IMR-90 (cell line): ENCODE results near the gene CMC1. TPM values are rescaled to one million over a fixed set of nuclear protein-coding genes. Genes with fewer than 3 reads are reported as not detected.

ENCODE experiments used
- ATAC-seq: fragments of 200-7000 bp; cut with Tn5 transposase; 2 replicates; pipeline ENCODE4 v1.9.1; 2020; ENCODE audit warnings: low read depth, mild to moderate bottlenecking, moderate library complexity
- BruUV-seq: library from RNA; stranded (reverse); fragments of 400-500 nt; replicated peaks from 2 replicates; lab custom pipeline; 2021; lab: Mats Ljungman, UMichigan
- CTCF ChIA-PET: fragments of 300-600 bp; formaldehyde crosslinking; extraction: SDS; loops from one replicate; lab custom pipeline; 2021; ENCODE audit warnings: antibody characterized with exemption; lab: Yijun Ruan, JAX
- POLR2A ChIA-PET: fragments of 300-600 bp; sonication (Branson Sonifier 250); formaldehyde crosslinking; loops from one replicate; lab custom pipeline; 2022; ENCODE audit warnings: antibody characterized with exemption; ENCODE audit not compliant: unreplicated experiment; lab: Charles Lee
- DNase-seq: peaks from one replicate; pipeline ENCODE4 v3.0.0; 2013
- H2AFZ ChIP-seq: replicated peaks from 2 replicates; pipeline ENCODE3; 2013; ENCODE audit warnings: low read length, mild to moderate bottlenecking; ENCODE audit not compliant: poor library complexity
- H2AK5ac ChIP-seq: 2 replicates; pipeline ENCODE4 v1.6.1; 2013; ENCODE audit warnings: low read depth, low read length, inconsistent platforms
- H2AK9ac ChIP-seq: replicated peaks from 2 replicates; pipeline ENCODE3; 2013; ENCODE audit warnings: mild to moderate bottlenecking, low read depth, low read length, moderate library complexity; ENCODE audit not compliant: poor library complexity
- H2BK120ac ChIP-seq: 2 replicates; pipeline ENCODE4 v1.6.1; 2013; ENCODE audit warnings: low read depth, low read length, inconsistent platforms
- H2BK15ac ChIP-seq: 3 replicates; pipeline ENCODE4 v1.6.1; 2013; ENCODE audit warnings: low read depth, low read length, inconsistent platforms
- H2BK20ac ChIP-seq: 2 replicates; pipeline ENCODE4 v1.6.1; 2013; ENCODE audit warnings: low read depth, mild to moderate bottlenecking, inconsistent platforms, low read length, moderate library complexity
- H2BK5ac ChIP-seq: 2 replicates; pipeline ENCODE4 v1.6.1; 2013; ENCODE audit warnings: mild to moderate bottlenecking, low read depth, low read length, inconsistent platforms; ENCODE audit not compliant: poor library complexity, severe bottlenecking
- H3K14ac ChIP-seq: replicated peaks from 2 replicates; pipeline ENCODE4 v1.6.1; 2013; ENCODE audit warnings: low read depth, low read length, inconsistent platforms
- H3K18ac ChIP-seq: 2 replicates; pipeline ENCODE4 v1.6.1; 2013; ENCODE audit warnings: low read depth, low read length, control low read depth
- H3K23ac ChIP-seq: 2 replicates; pipeline ENCODE4 v1.6.1; 2013; ENCODE audit warnings: low read depth, low read length, inconsistent platforms
- H3K27ac ChIP-seq: 2 replicates; pipeline ENCODE4 v1.5.1; 2013; ENCODE audit warnings: mild to moderate bottlenecking, control low read depth, low read length; ENCODE audit not compliant: insufficient read depth
- H3K27me3 ChIP-seq: 2 replicates; pipeline ENCODE4 v1.6.1; 2013; ENCODE audit warnings: low read length; ENCODE audit not compliant: control insufficient read depth, insufficient read depth
- H3K36me3 ChIP-seq: 2 replicates; pipeline ENCODE4 v1.6.1; 2013; ENCODE audit warnings: low read length, mixed read lengths; ENCODE audit not compliant: control insufficient read depth, insufficient read depth
- H3K4ac ChIP-seq: 2 replicates; pipeline ENCODE4 v1.6.1; 2013; ENCODE audit warnings: low read depth, low read length, inconsistent platforms
- H3K4me1 ChIP-seq: 2 replicates; pipeline ENCODE4 v1.6.1; 2013; ENCODE audit warnings: low read length, mixed read lengths; ENCODE audit not compliant: control insufficient read depth, insufficient read depth
- H3K4me2 ChIP-seq: 2 replicates; pipeline ENCODE4 v1.6.1; 2013; ENCODE audit warnings: low read depth, mild to moderate bottlenecking, control low read depth, low read length, moderate library complexity
- H3K4me3 ChIP-seq: 2 replicates; pipeline ENCODE4 v1.5.1; 2013; ENCODE audit warnings: low read depth, mild to moderate bottlenecking, control low read depth, low read length, moderate library complexity; ENCODE audit not compliant: insufficient read depth
- H3K56ac ChIP-seq: 2 replicates; pipeline ENCODE4 v1.6.1; 2013; ENCODE audit warnings: low read length, inconsistent platforms; ENCODE audit not compliant: insufficient read depth; ENCODE audit errors: extremely low read depth
- H3K79me1 ChIP-seq, 2 experiments: 2 replicates each; pipeline ENCODE4 v1.6.1; 2013; ENCODE audit warnings: low read length in 2 of 2, inconsistent platforms in 1 of 2, low read depth in 1 of 2
- H3K9ac ChIP-seq: 2 replicates; pipeline ENCODE4 v1.6.1; 2013; ENCODE audit warnings: low read depth, low read length, control low read depth
- H3K9me1 ChIP-seq: 2 replicates; pipeline ENCODE4 v1.6.1; 2013; ENCODE audit warnings: low read length, inconsistent platforms; ENCODE audit not compliant: insufficient read depth
- H3K9me3 ChIP-seq: 2 replicates; pipeline ENCODE4 v1.6.1; 2013; ENCODE audit warnings: low read length; ENCODE audit not compliant: control insufficient read depth, insufficient read depth
- H4K20me1 ChIP-seq: 2 replicates; pipeline ENCODE4 v1.6.1; 2013; ENCODE audit warnings: low read length, inconsistent platforms; ENCODE audit not compliant: insufficient read depth
- H4K5ac ChIP-seq: 2 replicates; pipeline ENCODE4 v1.6.1; 2013; ENCODE audit warnings: mild to moderate bottlenecking, low read depth, low read length, control low read depth
- H4K8ac ChIP-seq, 2 experiments: 2 replicates each; pipeline ENCODE4 v1.6.1; 2013; ENCODE audit warnings: low read depth in 2 of 2, low read length in 2 of 2, control low read depth in 1 of 2, inconsistent platforms in 1 of 2
- H4K91ac ChIP-seq: 2 replicates; pipeline ENCODE4 v1.6.1; 2013; ENCODE audit warnings: low read depth, low read length, inconsistent platforms; ENCODE audit not compliant: insufficient read depth
- ELK1 ChIP-seq: fragments of 150-350 bp; IDR thresholded peaks from 2 replicates; pipeline ENCODE4 v1.6.1; 2016; ENCODE audit warnings: low read depth, mild to moderate bottlenecking, low read length, moderate library complexity, borderline replicate concordance
- RFX5 ChIP-seq: IDR thresholded peaks from 2 replicates; pipeline ENCODE4 v1.8.0; 2012; ENCODE audit warnings: low read depth, mild to moderate bottlenecking, low read length, moderate library complexity
- WGBS, 2 experiments: methylation state at CpG; one replicate each; pipeline versions ENCODE4 v1.1.5 to v1.1.7; 2013; ENCODE audit warnings: missing lambda C conversion rate in 2 of 2; ENCODE audit not compliant: insufficient read length in 1 of 2; ENCODE audit errors: extremely low coverage in 2 of 2; 5-methylcytosine and 5-hydroxymethylcytosine counted together
- dilution Hi-C: fragments of 300-500 bp; cut with HindIII; formaldehyde crosslinking; loops from one replicate; pipeline ENCODE4 v1.14.3; 2018; ENCODE audit warnings: low sequenced_read_pairs; ENCODE audit not compliant: unreplicated experiment
- in situ Hi-C: fragments of 300-500 bp; cut with MboI; formaldehyde crosslinking; loops from 3 replicates; pipeline ENCODE4 v1.14.3; 2019; ENCODE audit warnings: low sequenced_read_pairs, inconsistent platforms, mixed read lengths
- intact Hi-C: fragments of 100-400 bp; cut with micrococcal nuclease; formaldehyde crosslinking; loops from 2 replicates; pipeline ENCODE4 v1.10.0; 2022
- polyA plus RNA-seq, 3 experiments: library from polyadenylated mRNA; depleted of rRNA; stranded (reverse); fragments of >200 nt; gene quantifications; 2 replicates each; pipeline ENCODE4 v1.2.3, GENCODE V29; 2012; ENCODE audit warnings: low replicate concordance in 1 of 3
- total RNA-seq: library from RNA; depleted of rRNA; stranded (reverse); fragments of >200 nt; gene quantifications from 2 replicates; pipeline ENCODE4 v1.2.3, GENCODE V29; 2012

CMC1 gene
- total and polyA plus RNA-seq, 2 of the 4 experiments (the other 2 are of a cell fraction), result 1.6 to 18.3 TPM

GRCh38 chr3:28279770-28280169, 38.4 kb downstream of the CMC1 start:
- Histone ChIP-seq H2BK5ac (no peak overlapping the region), H2AK9ac (no peak overlapping the region), H3K4ac (no peak overlapping the region), H3K9me3 (no peaks in the 10 kb centered on the region), H3K14ac (no peak overlapping the region), H3K27ac (no peak overlapping the region), H3K4me2 (peak overlapping the region; percentile 36; the same call in 1 of the 2 replicates), H4K91ac (no peak overlapping the region), H3K18ac (no peak overlapping the region), H3K56ac (no peak overlapping the region), H2BK20ac (no peak overlapping the region), H2BK15ac (no peak overlapping the region), H3K4me3 (no peak overlapping the region), H3K79me1 (peaks cover 0 to 4% of the 10 kb centered on the region in 2 experiments; a peak in 1 of 4 replicates), H4K20me1 (no peaks in the 10 kb centered on the region), H3K4me1 (peaks cover 2% of the 10 kb centered on the region), H2AFZ (no peak overlapping the region), H2AK5ac (no peak overlapping the region), H2BK120ac (no peak overlapping the region), H3K23ac (no peak overlapping the region), H3K27me3 (no peaks in the 10 kb centered on the region), H3K36me3 (peaks cover 4% of the 10 kb centered on the region; the same call in 1 of the 2 replicates), H4K5ac (no peak overlapping the region), H3K9ac (no peak overlapping the region), H3K9me1 (peaks cover 2% of the 10 kb centered on the region; the same call in 1 of the 2 replicates), H4K8ac (no peak overlapping the region)
- ChIA-PET CTCF (no interaction called here), POLR2A (no interaction called here)
- WGBS, 2 experiments, result no CpG with 5 or more reads among the region's 4 CpGs
- intact Hi-C loops (no loop called here), in situ Hi-C loops (no loop called here), dilution Hi-C loops (no loop called here)
- ATAC-seq (peak; percentile 85), DNase-seq (peak; percentile 72)
- BruUV-seq, result no TSS peak
- TF ChIP-seq ELK1 (no peak), RFX5 (no peak)
